HG03432 (cell line): ENCODE results near the gene TOM1L2.
"Not testable (repeated sequence)": the region's sequence is repeated elsewhere in the genome, so short reads cannot be mapped to it uniquely, and the experiment has no call there.

ENCODE experiments used
- ATAC-seq: cut with Tn5 transposase; IDR thresholded peaks from one replicate; pipeline ENCODE4 v1.9.1; 2021; ENCODE audit warnings: mild to moderate bottlenecking, moderate library complexity; ENCODE audit not compliant: unreplicated experiment

Gene TOM1L2

GRCh38 chr17:17971431-17972125, 622 bp downstream of the TOM1L2 start:
- ATAC-seq: no peak

GRCh38 chr17:17970699-17971430, 1.3 kb downstream of the TOM1L2 start:
- ATAC-seq: no peak

- ATAC-seq: no peak
These were observed 5.8 kb downstream of the TOM1L2 start for GRCh38 chr17:17966399-17966798.

- no peak for ATAC-seq
These were observed 7.0 kb downstream of the TOM1L2 start for GRCh38 chr17:17965152-17965721.

- ATAC-seq: no peak
These were observed 7.5 kb downstream of the TOM1L2 start for GRCh38 chr17:17964710-17965109.

- no peak for ATAC-seq
These were observed 8.3 kb downstream of the TOM1L2 start for GRCh38 chr17:17963694-17964436.

GRCh38 chr17:17963066-17963465, 9.1 kb downstream of the TOM1L2 start:
- no peak for ATAC-seq

- no peak for ATAC-seq
These were observed 11.6 kb downstream of the TOM1L2 start for GRCh38 chr17:17960500-17961030.

- no peak for ATAC-seq
These were observed 12.5 kb downstream of the TOM1L2 start for GRCh38 chr17:17959520-17960361.

- ATAC-seq: no peak
These were observed 13.2 kb downstream of the TOM1L2 start for GRCh38 chr17:17958982-17959381.

GRCh38 chr17:17957584-17957916, 14.7 kb downstream of the TOM1L2 start:
- no peak for ATAC-seq

- ATAC-seq: not testable (repeated sequence)
These were observed 16.3 kb downstream of the TOM1L2 start for GRCh38 chr17:17955790-17956341.

- ATAC-seq: no peak
These were observed 18.1 kb downstream of the TOM1L2 start for GRCh38 chr17:17954079-17954478.

- no peak for ATAC-seq
These were observed 19.5 kb downstream of the TOM1L2 start for GRCh38 chr17:17952691-17953090.

GRCh38 chr17:17951524-17951923, 20.7 kb downstream of the TOM1L2 start:
- ATAC-seq: no peak

GRCh38 chr17:17950806-17951205, 21.4 kb downstream of the TOM1L2 start:
- ATAC-seq: no peak

GRCh38 chr17:17950347-17950746, 21.9 kb downstream of the TOM1L2 start:
- ATAC-seq: no peak

GRCh38 chr17:17947966-17948365, 24.2 kb downstream of the TOM1L2 start:
- no peak for ATAC-seq

- no peak for ATAC-seq
These were observed 24.9 kb downstream of the TOM1L2 start for GRCh38 chr17:17947309-17947708.

GRCh38 chr17:17946093-17946492, 26.1 kb downstream of the TOM1L2 start:
- ATAC-seq: no peak
